GM21447 (cell line): ENCODE results near the gene OR6S1.
"Not testable (repeated sequence)": the region's sequence is repeated elsewhere in the genome, so short reads cannot be mapped to it uniquely, and the experiment has no call there.

Experiments used
- ATAC-seq: cut with Tn5 transposase; IDR thresholded peaks from one replicate; pipeline ENCODE4 v1.9.1; 2021; ENCODE audit not compliant: unreplicated experiment

Gene OR6S1

GRCh38 chr14:20611277-20611676 lies 30.2 kb downstream of the OR6S1 start:
- no peak for ATAC-seq

- no peak for ATAC-seq
These were observed 31.3 kb downstream of the OR6S1 start for GRCh38 chr14:20610002-20610765.

GRCh38 chr14:20609215-20610001 lies 32.1 kb downstream of the OR6S1 start:
- ATAC-seq, result no peak

GRCh38 chr14:20608383-20609110 lies 32.9 kb downstream of the OR6S1 start:
- ATAC-seq, result no peak

GRCh38 chr14:20607617-20608016 lies 33.9 kb downstream of the OR6S1 start:
- no peak for ATAC-seq

GRCh38 chr14:20606902-20607242 lies 34.6 kb downstream of the OR6S1 start:
- no peak for ATAC-seq

GRCh38 chr14:20606190-20606901 lies 35.1 kb downstream of the OR6S1 start:
- ATAC-seq, result no peak

GRCh38 chr14:20603813-20604690 lies 37.4 kb downstream of the OR6S1 start:
- ATAC-seq, result no peak

- ATAC-seq, result no peak
These were observed 38.9 kb downstream of the OR6S1 start for GRCh38 chr14:20602583-20602982.

GRCh38 chr14:20601522-20601921 lies 40.0 kb downstream of the OR6S1 start:
- no peak for ATAC-seq

- ATAC-seq, result no peak
These were observed 44.4 kb downstream of the OR6S1 start for GRCh38 chr14:20597108-20597507.

- ATAC-seq, result not testable (repeated sequence)
These were observed 45.8 kb downstream of the OR6S1 start for GRCh38 chr14:20595726-20596125.

GRCh38 chr14:20592574-20592973 lies 48.9 kb downstream of the OR6S1 start:
- no peak for ATAC-seq

- no peak for ATAC-seq
These were observed 50.3 kb downstream of the OR6S1 start, which contains the start of gene RNASE12 for GRCh38 chr14:20591235-20591634. TSS of gene RNASE12 (minus strand) at chr14:20591376. CDS start at chr14:20590723, 653 bp downstream.
